NCI-H510A (cell line): Measurements from ENCODE around the gene SMS.
"Not testable (repeated sequence)": the region's sequence is repeated elsewhere in the genome, so short reads cannot be mapped to it uniquely, and the experiment has no call there.

Experiments used
- DNase-seq: peaks from one replicate; lab custom pipeline; 2025; lab: John Stamatoyannopoulos, UW

SMS gene

DNA sequence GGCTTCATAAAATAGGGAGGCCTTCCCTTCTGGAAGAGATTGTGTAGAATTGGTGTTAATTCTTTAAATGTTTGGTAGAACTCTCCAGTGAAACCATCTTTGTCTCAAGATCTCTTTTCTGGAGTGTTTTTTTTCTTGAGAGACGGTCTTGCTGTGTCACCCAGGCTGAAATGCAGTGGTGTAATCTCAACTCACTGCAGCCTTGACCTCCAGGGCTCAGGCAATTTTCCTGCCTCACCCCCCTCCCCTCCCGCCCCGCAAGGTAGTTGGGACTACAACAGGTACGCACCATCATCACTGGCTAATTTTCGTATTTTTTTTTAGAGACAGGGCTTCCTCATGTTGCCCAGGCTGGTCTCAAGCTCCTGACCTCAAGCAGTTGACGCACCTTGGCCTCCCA is 12.1 kb downstream of the SMS start:
- DNase-seq, result no peak

DNA sequence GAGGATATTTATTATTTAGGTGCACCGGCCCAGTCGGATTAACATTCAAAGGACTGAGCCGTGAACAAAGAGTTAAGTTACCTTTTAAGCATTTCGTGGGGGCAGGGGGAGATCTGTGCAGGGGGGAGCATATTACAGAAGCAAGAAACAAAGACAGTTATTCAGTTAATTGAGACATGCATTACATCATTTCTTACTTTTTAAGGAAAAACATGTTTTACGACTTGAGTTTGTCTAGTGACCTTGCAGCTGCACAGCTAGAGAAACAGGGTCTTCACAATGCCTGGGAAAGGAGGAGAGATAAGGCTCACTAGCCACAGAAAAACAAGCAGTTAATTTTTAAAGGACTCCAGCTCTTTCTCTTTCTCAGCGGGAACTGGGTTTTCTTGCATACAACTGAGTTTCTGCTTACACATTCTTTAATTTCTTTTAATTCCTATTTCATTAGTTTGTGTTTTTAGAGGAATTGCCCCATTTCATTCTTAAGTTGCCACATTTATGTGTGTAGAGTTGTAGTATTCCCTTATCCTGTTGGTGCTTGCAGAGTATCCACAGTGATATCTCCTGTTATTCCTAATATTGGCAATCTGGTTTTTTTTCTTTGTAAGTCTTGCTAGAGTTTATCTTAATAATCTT is 12.8 kb downstream of the SMS start:
- not testable (repeated sequence) for DNase-seq

DNA sequence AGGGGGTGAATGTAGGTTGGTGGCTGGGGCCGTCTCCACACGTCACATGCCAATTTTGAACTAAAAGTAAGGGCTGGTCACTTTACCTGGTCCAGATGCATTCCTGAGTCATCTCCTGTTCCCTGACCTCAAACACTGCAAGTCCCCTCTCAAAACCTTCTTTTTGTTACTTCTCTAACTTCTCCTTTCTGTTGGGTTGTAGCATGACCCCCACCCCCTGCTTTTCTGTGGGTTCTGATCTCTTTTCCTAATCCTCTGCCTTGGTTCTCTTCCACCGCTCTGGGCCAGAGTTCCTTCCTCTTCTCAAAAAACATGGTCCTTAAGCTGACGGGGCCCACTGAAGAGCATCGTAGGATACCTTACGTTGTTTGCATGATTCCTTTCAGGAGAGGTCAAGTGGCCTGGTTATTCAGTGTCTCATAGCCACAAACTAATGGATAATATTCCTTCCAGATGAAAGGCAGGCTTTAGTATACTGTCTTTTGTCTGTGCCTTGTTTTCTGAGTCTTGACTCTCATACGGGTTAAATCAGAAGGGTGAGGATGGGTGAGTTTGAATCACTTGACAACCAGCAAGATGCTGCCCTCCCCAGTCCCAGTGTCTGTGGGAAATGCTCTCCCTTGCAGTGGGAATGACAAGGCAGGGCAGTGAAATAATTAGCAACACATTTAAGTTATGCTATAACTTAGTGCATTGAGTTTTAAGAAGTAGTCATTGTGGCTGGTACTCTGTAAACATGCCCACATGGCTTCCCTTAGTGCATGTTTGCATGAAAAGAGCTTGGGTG is 15.1 kb downstream of the SMS start:
- DNase-seq, result no peak

DNA sequence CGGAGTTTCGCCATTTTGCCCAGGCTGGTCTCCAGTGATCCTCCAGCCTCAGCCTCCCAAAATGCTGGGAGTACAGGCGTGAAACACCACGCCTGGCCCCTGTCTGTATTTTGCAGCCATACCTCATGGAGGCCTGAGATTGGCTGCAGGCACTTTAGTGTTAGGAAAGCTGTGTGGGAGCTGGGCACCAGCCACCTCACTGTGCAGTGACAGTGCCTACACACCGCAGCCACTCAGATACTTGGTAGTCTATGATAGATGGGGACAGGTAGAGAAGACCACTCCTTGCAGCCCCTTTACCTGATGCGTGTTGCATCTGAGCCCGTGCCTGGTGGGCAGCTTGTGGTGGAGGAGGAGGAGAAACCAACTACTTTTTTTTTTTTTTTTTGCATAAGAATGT is 16.3 kb downstream of the SMS start:
- DNase-seq, result no peak

DNA sequence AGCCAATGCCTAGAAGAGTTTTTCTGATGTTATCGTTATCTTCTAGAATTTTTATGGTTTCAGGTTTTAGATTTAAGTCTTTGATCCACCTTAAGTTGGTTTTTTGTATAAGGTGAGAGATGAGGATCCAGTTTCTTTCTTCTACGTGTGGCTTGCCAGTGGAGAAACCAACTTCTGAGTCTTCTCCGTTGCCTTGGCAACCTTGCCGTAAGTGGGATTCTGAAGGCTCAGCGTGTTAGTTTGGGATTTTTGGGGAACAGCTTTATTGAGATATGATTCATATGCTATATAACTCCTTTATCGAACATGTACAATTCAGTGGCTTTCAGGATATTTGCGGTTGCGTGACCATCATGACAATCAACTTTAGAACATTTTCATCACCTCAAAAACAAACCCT is 17.7 kb downstream of the SMS start:
- DNase-seq, result no peak

DNA sequence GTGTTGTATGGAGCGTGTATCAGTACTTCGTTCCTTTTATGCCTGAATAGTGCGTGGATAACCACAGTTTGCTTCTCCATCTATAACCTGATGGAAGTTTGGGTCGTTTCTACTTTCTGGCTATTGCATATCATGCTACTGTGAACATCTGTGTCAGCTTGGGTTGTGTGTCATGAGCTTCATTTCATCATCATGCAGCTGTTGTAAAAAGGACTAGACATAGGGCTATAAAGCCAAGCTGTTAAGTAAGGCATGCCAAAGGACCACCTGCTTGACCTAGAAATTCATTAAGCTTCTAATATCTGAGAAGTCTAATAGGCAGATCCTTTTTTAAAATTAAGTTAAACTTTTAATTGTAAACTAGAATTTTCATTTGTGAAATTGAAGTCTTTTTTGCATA is 18.4 kb downstream of the SMS start:
- DNase-seq, result no peak

DNA sequence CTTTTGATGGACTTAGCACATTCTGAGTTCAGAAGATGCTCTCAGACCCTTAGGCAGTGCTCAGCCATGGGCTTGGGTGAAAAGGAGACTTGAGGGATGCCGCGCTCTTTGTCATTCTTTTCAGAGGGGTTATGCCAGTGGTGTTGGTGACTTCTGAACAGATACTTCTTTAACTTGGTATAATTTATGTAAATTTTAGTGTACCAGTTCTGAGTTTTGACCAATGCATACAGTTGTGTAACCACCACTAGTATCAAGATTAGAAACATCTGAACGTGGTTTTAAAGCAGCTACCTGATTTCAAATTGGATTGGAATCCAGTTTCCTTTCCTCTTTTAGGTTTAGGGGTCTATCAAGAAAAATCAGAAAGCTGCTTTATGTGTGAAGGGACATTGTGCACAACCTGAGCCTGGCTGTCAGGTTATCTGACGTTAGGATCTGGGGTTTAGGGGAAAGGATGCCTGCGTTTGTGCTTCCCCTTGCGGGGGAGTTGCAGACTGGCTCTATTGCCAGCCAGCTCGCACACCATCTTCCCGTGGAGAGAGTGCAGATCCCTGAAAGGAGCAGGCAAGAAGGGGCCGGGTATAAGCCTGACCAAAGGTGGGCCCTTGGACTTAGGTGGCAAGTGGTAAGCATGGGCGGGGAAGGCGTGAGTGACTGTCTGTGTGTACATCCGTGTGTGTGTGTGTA is 19.0 kb downstream of the SMS start:
- DNase-seq, result no peak

DNA sequence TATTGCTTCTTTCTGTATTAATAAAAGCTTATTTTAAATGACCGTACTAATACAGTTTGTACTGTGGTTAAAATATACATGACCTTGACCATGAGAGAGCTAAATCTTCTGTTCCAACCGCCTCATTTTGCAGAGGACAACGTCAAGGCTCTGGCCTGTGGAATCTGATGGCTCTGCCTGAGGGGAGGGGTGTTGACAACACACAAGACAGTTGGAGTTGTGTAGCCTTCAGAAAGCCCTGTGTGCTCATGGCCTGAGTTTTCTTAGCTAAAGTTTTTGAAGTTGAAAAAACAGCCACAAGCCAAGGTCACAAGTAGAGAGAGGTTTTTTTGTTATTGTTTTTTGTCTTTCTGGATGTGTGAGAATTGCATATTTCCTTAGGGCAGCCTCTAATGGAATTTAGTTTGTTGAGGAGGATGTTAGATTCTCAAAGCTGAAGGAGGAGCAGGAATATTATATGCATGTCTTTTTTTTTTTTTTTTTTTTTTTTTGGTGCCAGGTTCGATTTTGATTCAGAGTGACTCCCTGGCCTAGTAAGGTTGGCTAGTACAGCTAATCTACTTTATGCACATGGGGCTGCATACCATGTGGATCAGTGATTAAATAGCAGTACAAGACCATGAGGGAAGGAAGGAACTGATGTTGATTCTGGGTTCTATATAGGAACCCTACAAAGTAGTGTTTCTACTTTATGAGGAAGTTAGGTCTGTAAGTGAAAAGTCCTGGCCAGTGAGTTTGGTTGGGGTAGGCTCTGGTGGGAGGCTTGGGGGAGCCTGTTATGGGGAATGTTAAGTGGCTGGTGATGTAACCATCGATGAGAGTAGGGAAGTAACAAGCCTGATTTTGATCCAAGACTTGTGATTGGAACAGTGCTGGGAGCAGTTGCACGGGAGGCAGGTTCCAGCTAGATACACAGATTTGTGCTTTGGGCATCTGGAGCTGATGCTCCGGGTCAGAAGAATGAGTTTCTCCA is 20.3 kb downstream of the SMS start:
- DNase-seq, result no peak

DNA sequence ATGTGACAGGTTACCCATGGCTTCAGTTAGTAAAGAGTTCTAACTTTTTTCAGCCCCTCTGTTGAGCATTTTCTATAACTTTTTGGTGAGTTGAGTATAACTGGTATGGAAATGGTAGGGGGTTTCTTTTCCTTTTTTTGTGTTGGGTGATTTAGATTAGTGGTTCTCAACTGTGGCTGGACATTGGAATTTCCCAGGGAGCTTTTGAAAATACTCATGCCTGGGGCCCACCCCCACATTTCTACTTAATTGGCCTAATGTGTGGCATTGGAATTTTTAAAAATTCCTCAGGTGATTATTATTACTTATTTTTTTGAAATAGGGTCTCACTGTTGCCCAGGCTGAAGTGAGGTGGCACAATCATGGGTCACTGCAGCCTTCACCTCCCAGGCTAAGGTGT is 21.9 kb downstream of the SMS start:
- no peak for DNase-seq

DNA sequence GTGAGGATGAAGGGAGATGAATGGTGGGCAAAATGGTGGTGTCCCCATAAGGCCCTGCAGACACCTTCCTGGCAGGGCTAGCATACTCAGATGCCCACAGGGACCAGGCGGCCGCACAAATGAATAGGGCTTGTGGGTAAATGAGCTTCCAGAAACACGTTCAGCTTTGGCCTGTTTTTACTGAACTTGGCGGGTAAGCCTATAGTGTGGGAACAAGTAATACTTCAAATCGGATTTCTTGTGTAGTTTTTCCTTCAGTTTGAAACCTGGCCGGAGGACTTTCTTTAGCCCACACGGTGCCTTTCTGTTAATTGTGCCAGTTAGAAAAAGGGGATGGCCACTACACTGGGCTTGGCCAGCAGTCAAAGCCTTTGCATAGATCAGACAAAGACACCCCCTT is 22.8 kb downstream of the SMS start:
- DNase-seq, result no peak

DNA sequence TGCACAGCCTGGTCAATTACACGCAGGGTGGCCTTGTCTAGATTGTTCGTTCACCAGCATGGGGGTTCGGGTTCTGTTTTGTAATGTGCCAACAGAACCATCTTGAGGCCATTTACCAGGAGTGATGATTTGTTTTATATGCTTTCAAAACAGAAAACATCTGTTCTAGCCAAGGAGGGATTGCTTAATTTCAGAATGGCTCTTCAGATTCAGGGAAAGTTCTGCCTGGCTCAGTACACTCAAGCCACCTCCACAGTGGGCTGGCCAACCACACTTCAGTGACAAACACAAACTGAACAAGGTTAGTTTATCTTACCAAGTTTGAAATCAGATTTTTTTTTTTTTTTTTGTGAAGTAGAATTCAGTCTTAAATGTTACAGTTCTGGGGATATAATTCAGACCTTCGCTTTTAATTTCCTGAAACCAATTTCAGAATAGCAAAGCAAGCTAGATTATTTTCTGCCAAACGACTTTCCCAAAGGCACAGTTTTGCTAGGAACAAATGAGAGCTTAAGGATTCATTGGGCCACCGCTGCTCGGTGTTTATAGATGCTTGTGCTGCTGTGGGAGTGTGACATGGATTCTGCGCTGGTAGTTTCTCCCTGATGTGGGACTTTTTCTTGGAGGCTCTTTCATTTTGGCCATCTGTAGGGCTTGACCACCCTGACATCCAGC is 23.4 kb downstream of the SMS start:
- DNase-seq, result no peak

DNA sequence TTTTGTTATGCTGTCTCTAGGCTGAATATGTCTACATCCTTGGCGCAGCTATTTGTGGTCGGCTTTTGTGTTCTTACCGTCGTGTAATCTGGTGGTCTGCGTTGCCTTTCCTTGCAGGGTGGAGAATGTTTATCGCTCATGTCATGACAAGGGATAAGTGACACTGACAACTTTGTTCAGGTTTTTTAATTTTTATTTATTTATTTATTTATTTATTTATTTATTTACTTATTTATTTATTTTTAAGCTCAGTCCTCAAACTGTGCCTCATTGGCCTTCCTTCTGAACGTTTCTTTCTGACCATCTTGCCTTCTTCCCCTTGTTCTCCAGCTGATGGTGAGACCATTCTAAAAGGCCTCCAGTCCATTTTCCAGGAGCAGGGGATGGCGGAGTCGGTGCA is 26.4 kb downstream of the SMS start:
- no peak for DNase-seq

DNA sequence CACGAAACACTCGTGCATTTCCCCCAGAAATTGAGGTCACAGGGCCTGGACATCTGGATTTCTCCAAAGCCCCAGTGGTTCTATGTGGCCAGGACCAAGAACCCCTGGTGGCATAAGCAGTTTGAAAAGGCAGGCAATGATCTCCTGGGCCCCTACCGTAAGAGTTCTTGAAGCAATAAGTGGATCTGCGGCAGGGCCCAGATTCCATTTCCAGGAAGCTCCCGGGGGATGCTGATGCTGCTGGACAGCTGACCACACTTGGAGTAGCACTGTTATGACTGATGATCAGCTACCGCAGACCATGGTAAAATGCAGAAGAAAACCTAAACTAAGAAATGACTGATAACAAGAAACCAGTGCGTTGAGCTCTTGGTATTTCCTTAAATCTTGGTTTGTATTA is 27.8 kb downstream of the SMS start:
- no peak for DNase-seq

DNA sequence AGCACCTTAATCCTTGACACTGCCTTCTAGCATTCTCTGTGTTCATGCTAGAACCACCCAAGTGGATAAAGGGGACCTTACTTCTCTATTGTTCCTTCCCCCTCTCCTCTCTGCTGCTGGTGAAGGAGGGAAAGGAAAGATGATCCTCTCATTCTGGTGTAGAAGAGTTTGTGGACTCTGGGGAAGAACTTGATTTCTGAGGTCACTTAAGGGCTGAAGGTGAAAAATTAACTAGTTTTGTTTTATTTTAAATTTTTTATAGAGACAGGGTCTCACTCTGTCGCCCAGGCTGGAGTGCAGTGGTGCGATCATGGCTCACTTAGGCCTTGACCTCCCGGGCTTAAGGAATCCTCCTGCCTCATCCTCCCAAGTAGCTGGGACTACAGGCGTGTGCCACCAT is 29.8 kb downstream of the SMS start:
- DNase-seq, result no peak

DNA sequence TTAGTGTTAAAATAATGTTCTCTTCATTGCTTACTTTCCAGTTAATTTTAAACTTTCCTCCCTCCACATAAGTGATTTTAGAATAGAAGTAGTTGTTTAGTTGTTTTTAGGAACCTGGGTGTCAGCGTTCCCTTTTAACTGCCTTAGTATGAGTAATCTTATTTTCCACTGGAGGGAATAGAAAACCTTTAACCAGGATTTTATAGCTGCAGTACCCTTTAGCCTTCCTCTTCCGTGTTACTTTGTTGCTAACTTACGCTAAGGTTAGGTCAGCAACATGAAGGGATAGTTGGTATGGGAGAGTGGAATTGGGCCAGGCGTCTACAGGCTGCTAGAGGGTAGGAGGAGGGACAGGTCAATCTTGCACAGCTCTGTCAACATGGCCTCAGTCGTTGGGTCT is 31.5 kb downstream of the SMS start:
- no peak for DNase-seq

DNA sequence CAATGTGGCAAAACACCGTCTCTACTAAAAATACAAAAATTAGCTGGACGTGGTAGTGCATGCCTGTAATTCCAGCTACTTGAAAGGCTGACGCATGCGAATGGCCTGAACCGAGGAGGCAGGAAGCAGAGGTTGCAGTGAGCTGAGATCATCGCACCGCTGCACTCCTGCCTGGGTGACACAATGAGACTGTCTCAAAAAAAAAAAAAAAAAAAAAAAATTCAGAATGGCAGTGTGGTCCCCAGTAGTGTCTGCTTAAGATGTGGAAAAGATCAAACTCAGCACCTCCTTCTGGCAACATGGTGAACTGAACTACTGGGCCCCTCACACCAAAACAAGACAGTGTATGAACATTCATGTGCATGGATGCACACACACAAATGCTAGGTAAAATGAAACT is 32.2 kb downstream of the SMS start:
- DNase-seq, result no peak

DNA sequence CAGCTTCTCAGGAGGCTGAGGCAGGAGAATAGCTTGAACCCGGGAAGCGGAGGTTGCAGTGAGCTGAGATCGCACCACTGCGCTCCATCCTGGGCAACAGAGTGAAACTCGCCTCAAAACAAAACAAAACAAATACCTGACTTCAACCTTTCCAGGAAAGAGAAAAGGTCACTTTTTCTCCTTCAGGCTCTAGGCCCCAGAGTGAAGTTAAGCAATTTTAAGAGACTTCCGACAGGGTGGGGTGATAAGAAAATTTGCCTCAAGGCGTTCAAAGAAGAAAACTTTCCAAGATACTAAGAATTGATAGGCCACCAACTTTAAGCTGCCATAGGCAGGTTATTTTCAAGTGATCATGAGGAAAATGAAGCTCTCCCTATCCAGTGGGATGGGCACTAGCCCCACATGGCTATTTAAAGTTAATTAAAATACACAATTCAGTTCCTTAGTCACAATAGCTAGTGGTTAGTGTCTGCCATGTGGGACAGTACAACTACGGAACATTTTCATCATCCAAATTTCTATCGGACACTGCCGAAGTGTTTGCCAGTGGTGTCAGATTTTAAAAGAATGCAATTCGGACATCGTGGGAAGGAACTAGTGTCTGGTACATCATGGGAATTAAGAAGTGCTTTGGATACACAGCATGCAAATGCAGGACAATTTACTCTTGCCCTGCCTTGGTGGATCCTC is 33.0 kb downstream of the SMS start:
- DNase-seq, result no peak

DNA sequence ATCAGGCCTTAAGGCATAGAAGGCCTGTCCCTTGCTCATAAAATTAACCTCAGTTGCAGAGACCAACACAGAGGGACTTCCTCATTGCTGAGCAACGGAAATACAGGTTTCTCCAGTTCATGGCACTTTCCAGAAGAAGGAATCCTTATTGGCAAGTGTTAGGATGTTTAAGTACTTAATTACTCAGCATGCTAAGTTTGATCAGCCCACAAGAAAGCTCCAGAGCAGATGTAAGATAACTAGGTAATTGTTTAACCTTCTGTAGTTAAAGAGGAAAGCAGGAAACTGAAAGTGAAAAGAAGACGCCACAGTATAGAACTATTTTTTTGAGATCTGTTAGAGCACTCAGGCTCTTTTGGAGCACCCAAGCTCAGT is 33.5 kb downstream of the SMS start:
- no peak for DNase-seq

DNA sequence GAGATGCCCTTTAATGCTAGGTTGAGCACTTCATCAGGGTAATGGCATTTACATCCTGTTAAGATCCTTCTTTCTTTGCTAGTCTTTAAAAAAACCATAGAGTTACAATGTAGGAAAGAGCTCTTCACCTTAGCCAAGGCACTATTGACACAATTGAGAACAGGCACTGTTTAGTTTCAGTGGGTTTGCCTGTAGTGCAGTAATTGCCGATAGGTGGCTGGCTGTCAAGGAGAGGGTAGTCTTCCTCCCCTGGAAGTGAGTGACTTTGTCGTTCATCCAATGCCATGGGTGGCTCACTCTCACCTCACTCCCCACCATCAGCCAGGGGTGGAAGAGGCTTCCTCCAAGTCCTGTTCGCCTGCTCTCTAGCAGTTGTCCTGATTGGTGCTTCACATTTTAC is 34.7 kb downstream of the SMS start:
- no peak for DNase-seq

DNA sequence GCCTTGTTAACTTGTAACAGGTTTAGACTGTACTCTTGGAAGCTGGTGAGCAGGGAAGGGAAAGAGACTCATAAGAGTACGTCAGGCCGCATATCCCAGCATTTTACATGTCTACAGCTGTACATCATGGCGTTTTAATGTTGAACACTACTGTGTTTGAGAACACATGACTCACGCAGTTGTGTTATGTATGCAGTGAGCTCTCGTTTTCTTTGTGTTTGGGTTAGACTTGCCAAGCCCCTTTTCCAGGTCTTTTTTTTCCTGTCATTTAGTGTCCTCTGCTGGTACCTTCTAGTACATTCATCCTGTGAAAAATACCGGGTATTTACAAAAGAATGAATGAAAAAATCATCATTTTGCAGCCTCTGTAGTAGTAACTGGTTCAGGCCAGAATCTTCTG is 35.3 kb downstream of the SMS start:
- no peak for DNase-seq

DNA sequence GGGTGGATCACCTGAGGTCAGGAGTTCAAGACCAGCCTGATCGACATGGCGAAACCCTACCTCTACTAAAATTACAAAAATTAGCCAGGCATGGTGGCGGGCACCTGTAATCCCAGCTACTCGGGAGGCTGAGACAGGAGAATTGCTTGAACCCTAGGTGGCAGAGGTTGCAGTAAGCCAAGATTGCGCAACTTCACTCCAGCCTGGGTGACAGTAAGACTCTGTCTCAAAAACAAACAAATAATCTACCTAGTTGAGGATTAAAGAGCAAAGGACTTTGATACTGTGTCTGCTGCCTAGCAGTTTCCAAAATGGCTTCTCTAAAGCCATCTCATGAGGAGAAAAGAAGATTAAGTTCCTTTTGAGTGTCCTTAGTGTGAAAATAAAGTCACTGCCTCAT is 37.8 kb downstream of the SMS start:
- DNase-seq, result no peak
